Breast epithelium (tissue), 3 donors: ENCODE results near the gene PSMD12.

Source experiments
- POLR2A ChIP-seq: fragments of 450-650 bp; IDR thresholded peaks from one replicate; pipeline ENCODE4 v1.6.1; 2016; ENCODE audit warnings: antibody characterized with exemption, mild to moderate bottlenecking, moderate library complexity
- TF ChIP-seq, protein P1 (sequence below), 3 donors: fragments of 450-650 bp; IDR thresholded peaks; one replicate each; pipeline ENCODE4 v1.5.1; 2016 to 2017; ENCODE audit warnings: antibody characterized with exemption in 3 of 3, mild to moderate bottlenecking in 3 of 3, moderate library complexity in 3 of 3

GRCh38 chr17:67326440-67326839 is 39.9 kb downstream of the PSMD12 start:
- TF ChIP-seq, protein P1, sequence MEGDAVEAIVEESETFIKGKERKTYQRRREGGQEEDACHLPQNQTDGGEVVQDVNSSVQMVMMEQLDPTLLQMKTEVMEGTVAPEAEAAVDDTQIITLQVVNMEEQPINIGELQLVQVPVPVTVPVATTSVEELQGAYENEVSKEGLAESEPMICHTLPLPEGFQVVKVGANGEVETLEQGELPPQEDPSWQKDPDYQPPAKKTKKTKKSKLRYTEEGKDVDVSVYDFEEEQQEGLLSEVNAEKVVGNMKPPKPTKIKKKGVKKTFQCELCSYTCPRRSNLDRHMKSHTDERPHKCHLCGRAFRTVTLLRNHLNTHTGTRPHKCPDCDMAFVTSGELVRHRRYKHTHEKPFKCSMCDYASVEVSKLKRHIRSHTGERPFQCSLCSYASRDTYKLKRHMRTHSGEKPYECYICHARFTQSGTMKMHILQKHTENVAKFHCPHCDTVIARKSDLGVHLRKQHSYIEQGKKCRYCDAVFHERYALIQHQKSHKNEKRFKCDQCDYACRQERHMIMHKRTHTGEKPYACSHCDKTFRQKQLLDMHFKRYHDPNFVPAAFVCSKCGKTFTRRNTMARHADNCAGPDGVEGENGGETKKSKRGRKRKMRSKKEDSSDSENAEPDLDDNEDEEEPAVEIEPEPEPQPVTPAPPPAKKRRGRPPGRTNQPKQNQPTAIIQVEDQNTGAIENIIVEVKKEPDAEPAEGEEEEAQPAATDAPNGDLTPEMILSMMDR (IDR thresholded peaks at IDR 0.05), result no peak
- TF ChIP-seq POLR2A, result no peak
